Neutrophil (primary cell): ENCODE results near the gene TRIM4.
A peak's percentile ranks its signal among the peaks of the same experiment; 100 is the strongest.

Source experiments
- H3K27ac ChIP-seq: fragments of 200-600 bp; sonication (generic); 2 replicates; pipeline ENCODE4 v1.5.1; 2016; ENCODE audit warnings: mild to moderate bottlenecking, moderate library complexity
- H3K27me3 ChIP-seq: fragments of 200-600 bp; sonication (generic); 2 replicates; pipeline ENCODE4 v1.6.0; 2016; ENCODE audit warnings: mild to moderate bottlenecking
- H3K36me3 ChIP-seq: fragments of 200-600 bp; sonication (generic); 2 replicates; pipeline ENCODE4 v1.5.1; 2017
- H3K4me1 ChIP-seq, 2 experiments: fragments of 200-600 bp in 1 of 2; sonication (generic) in 1 of 2; 1 replicate in 1 of 2; 2 replicates in 1 of 2; pipeline versions ENCODE4 v1.5.1 to v1.6.1; 2013 to 2016; ENCODE audit warnings: low read depth in 1 of 2, low read length in 1 of 2, mild to moderate bottlenecking in 1 of 2, moderate library complexity in 1 of 2; ENCODE audit not compliant: control insufficient read depth in 1 of 2, insufficient read depth in 1 of 2
- H3K4me3 ChIP-seq, 2 experiments: fragments of 200-600 bp in 1 of 2; sonication (generic) in 1 of 2; 1 replicate in 1 of 2; 2 replicates in 1 of 2; pipeline ENCODE4 v1.5.1; 2013 to 2016; ENCODE audit warnings: low read depth in 1 of 2, low read length in 1 of 2, mild to moderate bottlenecking in 1 of 2, moderate library complexity in 1 of 2
- H3K9me3 ChIP-seq: fragments of 200-600 bp; sonication (generic); 2 replicates; pipeline ENCODE4 v1.5.1; 2016
- TF ChIP-seq, protein P1 (sequence below): fragments of 200-600 bp; sonication (generic); IDR thresholded peaks from 2 replicates; pipeline ENCODE4 v1.5.1; 2016; ENCODE audit warnings: antibody characterized with exemption

Gene TRIM4

DNA sequence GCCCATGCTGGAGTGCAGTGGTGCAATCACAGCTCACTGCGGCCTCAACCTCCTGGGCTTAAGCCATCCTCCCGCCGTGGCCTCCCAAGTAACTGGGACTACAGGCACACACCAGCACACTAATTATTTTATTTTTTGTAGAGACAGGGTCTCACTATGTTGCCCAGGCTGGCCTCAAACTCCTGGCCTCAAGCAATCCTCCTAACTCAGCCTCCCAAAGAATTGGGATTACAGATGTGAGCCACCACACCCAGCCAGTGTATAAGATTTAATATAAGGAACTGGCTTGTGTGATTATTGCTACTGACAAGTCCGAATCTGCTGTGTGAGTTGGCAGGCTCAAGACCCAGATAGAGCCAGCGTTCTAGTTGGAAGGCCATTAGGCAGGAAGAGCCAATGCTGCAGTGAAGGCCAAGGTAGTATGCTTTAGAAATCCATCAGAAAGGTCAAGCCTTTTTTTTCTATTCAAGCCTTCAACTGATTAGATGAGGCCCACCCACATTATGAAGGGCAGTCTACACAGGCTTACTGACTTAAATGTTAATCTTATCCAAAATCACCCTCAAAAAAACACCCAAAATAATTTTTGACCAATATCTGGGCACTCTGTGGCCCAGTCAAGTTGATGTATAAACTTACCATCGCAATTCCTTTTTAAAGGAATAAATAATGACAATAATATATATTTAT lies 19.4 kb downstream of the TRIM4 start:
- Histone ChIP-seq H3K9me3 (no peaks in the 10 kb centered on the region), H3K4me1 (peaks cover 19 to 23% of the 10 kb centered on the region in 2 experiments), H3K27me3 (no peaks in the 10 kb centered on the region), H3K27ac (no peak overlapping the region), H3K4me3 (no peak overlapping the region), H3K36me3 (peaks cover 51% of the 10 kb centered on the region)
- TF ChIP-seq, protein P1, sequence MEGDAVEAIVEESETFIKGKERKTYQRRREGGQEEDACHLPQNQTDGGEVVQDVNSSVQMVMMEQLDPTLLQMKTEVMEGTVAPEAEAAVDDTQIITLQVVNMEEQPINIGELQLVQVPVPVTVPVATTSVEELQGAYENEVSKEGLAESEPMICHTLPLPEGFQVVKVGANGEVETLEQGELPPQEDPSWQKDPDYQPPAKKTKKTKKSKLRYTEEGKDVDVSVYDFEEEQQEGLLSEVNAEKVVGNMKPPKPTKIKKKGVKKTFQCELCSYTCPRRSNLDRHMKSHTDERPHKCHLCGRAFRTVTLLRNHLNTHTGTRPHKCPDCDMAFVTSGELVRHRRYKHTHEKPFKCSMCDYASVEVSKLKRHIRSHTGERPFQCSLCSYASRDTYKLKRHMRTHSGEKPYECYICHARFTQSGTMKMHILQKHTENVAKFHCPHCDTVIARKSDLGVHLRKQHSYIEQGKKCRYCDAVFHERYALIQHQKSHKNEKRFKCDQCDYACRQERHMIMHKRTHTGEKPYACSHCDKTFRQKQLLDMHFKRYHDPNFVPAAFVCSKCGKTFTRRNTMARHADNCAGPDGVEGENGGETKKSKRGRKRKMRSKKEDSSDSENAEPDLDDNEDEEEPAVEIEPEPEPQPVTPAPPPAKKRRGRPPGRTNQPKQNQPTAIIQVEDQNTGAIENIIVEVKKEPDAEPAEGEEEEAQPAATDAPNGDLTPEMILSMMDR: no peak

DNA sequence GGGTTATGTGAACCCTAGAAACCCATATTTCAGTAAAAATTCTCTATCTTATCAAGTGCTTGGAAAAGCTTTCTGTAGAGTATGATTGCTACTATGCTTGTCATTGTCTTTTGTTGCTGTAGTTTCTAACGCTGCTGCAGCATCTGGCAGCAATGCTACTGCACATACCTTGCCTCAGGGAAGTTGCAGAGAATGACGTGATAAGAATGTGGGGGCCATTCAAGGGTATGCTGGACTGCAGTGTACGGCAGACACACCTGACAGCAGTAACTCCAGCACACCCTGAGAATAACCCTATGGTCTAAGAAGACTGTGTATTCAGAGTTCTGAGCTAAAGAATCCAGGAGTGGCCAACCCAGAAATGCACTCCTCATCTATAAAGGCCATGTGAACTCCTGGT lies 20.5 kb downstream of the TRIM4 start:
- H3K36me3 ChIP-seq: peaks cover 44% of the 10 kb centered on the region
- no peak overlapping the region for H3K27ac ChIP-seq
- H3K9me3 ChIP-seq: no peaks in the 10 kb centered on the region
- H3K27me3 ChIP-seq: no peaks in the 10 kb centered on the region
- no peak overlapping the region for H3K4me3 ChIP-seq
- TF ChIP-seq, protein P1: no peak
- H3K4me1 ChIP-seq: peaks cover 19 to 23% of the 10 kb centered on the region in 2 experiments

DNA sequence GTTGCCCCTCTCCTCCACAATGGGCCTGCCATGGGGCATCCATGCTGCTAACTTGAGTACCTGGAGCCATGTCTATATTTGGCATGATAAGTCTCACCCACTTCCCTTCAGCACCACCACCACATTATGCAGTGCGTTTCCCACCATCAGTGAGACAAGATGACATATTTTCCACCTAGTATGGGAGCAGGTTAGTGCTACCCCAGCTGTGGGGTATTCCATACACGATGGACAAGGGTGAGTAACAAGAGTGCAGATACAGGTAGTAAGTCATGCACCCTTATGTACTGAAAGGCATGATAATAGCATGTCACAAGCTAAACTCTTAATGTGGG lies 21.3 kb downstream of the TRIM4 start:
- Histone ChIP-seq H3K27me3 (no peaks in the 10 kb centered on the region), H3K4me1 (peaks cover 19 to 23% of the 10 kb centered on the region in 2 experiments), H3K27ac (peak overlapping the region; percentile 72), H3K4me3 (no peak overlapping the region), H3K36me3 (peaks cover 36% of the 10 kb centered on the region), H3K9me3 (no peaks in the 10 kb centered on the region)
- TF ChIP-seq, protein P1: no peak

DNA sequence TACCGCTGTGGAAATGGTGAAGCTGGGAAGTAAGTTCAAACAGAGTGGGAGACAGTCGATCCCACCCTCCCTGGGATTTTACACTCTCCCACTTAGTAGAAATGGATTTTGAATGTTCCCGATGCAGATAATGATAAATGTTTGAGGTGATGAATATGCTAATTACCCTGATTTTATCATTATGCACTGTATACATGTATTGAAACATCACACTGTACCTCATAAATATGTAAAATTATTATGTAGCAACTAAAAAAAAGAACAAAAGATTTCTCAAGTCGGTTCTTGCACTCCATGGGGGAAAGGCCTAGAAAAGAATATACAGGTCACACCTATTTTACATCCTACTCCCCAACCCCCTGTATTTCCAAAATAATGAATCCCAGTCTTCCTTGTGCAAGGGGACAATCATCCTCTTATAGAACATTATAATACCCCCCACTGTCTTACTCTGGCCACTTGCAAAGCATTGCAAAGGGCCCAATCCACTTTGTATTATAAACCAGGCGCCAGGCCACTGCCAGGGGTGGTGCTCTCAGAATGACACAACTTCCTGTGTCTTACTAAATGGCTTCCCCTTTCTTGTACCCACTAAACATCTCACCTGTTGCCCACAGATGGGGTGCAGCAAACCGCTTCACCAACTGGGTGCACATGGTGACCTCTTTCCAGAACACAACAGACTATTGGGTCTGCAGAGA lies 21.9 kb downstream of the TRIM4 start:
- H3K27me3 ChIP-seq: no peaks in the 10 kb centered on the region
- peaks cover 19 to 23% of the 10 kb centered on the region in 2 experiments for H3K4me1 ChIP-seq
- H3K36me3 ChIP-seq: peaks cover 33% of the 10 kb centered on the region
- H3K9me3 ChIP-seq: no peaks in the 10 kb centered on the region
- TF ChIP-seq, protein P1: no peak
- no peak overlapping the region for H3K4me3 ChIP-seq
- peak overlapping the region; percentile 72 for H3K27ac ChIP-seq

DNA sequence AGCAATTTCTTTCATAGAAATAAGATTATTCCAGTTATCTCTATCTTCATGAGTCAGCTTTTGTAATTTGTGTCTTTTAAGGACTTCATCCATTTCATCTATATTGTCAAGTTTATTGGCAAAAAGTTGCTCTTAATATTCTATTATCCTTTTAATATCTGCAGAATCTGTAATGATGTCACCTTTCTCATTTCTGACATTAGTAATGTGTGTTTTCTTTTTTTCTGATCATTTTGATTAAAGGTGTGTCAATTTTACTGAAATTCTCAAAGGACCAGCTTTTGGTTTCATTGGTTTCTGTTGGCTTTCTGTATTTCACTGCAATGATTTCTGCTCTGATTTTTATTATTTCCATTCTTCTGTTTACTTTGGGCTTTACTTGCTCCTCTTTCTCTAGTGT lies 24.6 kb downstream of the TRIM4 start:
- no peaks in the 10 kb centered on the region for H3K27me3 ChIP-seq
- no peak overlapping the region for H3K4me3 ChIP-seq
- no peaks in the 10 kb centered on the region for H3K9me3 ChIP-seq
- TF ChIP-seq, protein P1: no peak
- no peak overlapping the region for H3K27ac ChIP-seq
- H3K4me1 ChIP-seq: peaks cover 19 to 23% of the 10 kb centered on the region in 2 experiments
- peaks cover 34% of the 10 kb centered on the region for H3K36me3 ChIP-seq
